Measurements from ENCODE around the gene GAGE12J. TPM values are rescaled to one million over a fixed set of nuclear protein-coding genes. Genes with fewer than 3 reads are reported as not detected.
"Not testable (repeated sequence)": the region's sequence is repeated elsewhere in the genome, so short reads cannot be mapped to it uniquely, and the experiment has no call there.

GAGE12J gene, protein sequence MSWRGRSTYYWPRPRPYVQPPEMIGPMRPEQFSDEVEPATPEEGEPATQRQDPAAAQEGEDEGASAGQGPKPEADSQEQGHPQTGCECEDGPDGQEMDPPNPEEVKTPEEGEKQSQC
- total RNA-seq: not detected in 2 replicates

DNA sequence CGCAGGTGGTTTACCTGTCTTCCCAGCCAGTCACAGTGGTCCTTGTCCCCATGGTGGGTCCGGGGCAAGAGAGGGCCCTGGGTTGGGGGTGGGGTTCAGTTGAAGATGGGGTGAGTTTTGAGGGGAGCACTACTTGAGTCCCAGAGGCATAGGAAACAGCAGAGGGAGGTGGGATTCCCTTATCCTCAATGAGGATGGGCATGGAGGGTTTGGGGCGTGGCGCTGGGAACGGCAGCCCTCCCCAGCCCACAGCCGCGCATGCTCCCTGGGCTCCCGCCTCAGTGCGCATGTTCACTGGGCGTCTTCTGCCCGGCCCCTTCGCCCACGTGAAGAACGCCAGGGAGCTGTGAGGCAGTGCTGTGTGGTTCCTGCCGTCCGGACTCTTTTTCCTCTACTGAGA is at the start of gene GAGE12J:
GAGE12J (plus strand) TSS at position 301 of the 400 bp plus-strand sequence. CDS start 1,157 bp downstream, outside the sequence.
- H3K9me3 Mint-ChIP-seq; H3K27ac Mint-ChIP-seq; DNase-seq (ENCODE audit: low spot score); H3K27me3 Mint-ChIP-seq (ENCODE audit: low read depth); H3K4me1 Mint-ChIP-seq (ENCODE audit: low read depth); H3K4me3 Mint-ChIP-seq (ENCODE audit: low read depth); intact Hi-C loops (cut with micrococcal nuclease); H3K36me3 Mint-ChIP-seq (ENCODE audit: low read depth): not testable (repeated sequence)

DNA sequence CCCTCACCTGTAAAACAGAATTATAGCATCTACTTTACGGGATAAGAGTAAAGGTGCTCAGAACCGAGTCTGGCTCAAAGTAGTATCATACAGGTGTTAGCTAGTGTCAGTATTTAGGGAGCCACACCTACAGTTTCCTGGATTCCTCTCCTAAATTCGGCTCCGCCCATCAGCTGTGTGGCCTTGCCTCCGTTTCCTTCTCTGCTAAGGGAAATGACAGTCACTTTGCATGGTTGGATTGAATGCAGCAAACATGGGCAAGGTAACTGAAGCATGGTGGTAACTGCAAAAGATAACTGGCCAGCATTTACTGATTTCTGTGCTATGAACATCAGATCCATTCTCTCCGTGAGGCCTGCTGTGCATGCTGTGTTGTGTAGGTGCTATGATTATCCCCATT is 49.4 kb upstream of the GAGE12J start:
- Mint-ChIP-seq H3K27me3 (ENCODE audit: low read depth) (no peaks in the 10 kb centered on the region), H3K4me3 (ENCODE audit: low read depth) (peak overlapping the region; percentile 82), H3K9me3 (no peaks in the 10 kb centered on the region), H3K27ac (peak overlapping the region; percentile 91), H3K4me1 (ENCODE audit: low read depth) (peaks cover 62% of the 10 kb centered on the region), H3K36me3 (ENCODE audit: low read depth) (peaks cover 47% of the 10 kb centered on the region)
- intact Hi-C loops (cut with micrococcal nuclease): loop anchor here (5.0 kb wide), 1 partner anchor 335 kb away; no protein-coding TSS in a partner anchor
- no peak for DNase-seq (ENCODE audit: low spot score)

DNA sequence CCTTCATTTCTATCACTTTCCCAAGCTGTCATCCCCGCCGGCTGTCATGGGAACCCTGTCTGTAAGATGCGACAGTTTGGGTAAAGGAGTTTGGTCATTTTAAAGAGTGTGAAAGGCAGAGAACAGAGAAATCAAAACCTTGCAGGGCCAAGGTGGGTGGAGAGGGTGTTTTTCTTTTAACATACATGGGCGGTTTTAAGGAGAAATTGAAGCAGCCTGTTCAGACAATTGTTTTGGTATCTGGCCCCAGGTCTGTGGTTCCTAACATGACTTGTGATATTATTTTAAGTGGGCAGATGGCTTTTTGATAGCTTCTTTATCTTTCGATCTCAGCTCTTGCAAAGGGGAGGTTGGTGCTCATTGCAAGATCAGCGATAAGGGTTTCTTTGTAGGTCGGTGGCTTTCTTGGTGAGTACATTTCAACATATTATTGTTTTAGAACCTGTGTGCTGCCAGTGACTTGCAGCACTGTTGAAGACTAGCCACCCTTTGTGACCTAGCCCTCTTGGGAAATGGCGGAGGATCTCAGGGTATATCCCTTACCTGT is 48.6 kb upstream of the GAGE12J start:
- peaks cover 53% of the 10 kb centered on the region for H3K36me3 Mint-ChIP-seq (ENCODE audit: low read depth)
- H3K4me1 Mint-ChIP-seq (ENCODE audit: low read depth): peaks cover 63% of the 10 kb centered on the region
- no peaks in the 10 kb centered on the region for H3K27me3 Mint-ChIP-seq (ENCODE audit: low read depth)
- intact Hi-C loops (cut with micrococcal nuclease): loop anchor here (1.0 to 5.0 kb wide), 2 partner anchors 11 to 336 kb away; no protein-coding TSS in a partner anchor
- DNase-seq (ENCODE audit: low spot score): peak; percentile 49
- no peaks in the 10 kb centered on the region for H3K9me3 Mint-ChIP-seq
- H3K4me3 Mint-ChIP-seq (ENCODE audit: low read depth): peak overlapping the region; percentile 82
- H3K27ac Mint-ChIP-seq: peak overlapping the region; percentile 91

DNA sequence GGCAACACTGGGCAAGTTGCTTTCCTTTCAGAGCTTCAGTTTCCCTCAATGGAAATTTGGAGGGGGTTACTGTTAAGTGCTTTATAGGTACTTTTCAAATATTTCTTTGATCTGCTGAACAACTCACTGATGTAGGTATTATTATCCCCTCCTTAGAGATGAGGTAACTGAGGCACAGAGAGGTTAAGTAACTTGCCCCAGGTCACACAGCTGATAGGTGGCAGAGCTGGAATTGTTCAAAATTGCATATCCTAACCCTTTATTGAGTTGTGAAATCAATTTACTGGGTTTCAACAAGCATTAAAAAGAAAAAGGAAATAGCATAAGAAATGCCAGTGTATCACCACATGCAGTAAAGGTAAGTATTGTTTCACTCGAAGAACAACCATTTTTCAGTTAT is 45.6 kb upstream of the GAGE12J start:
- intact Hi-C loops (cut with micrococcal nuclease): no loop called here
- no peak for DNase-seq (ENCODE audit: low spot score)
- Mint-ChIP-seq H3K4me3 (ENCODE audit: low read depth) (no peak overlapping the region), H3K27me3 (ENCODE audit: low read depth) (no peaks in the 10 kb centered on the region), H3K27ac (peak overlapping the region; percentile 96), H3K36me3 (ENCODE audit: low read depth) (peaks cover 60% of the 10 kb centered on the region), H3K9me3 (no peaks in the 10 kb centered on the region), H3K4me1 (ENCODE audit: low read depth) (peaks cover 67% of the 10 kb centered on the region)

DNA sequence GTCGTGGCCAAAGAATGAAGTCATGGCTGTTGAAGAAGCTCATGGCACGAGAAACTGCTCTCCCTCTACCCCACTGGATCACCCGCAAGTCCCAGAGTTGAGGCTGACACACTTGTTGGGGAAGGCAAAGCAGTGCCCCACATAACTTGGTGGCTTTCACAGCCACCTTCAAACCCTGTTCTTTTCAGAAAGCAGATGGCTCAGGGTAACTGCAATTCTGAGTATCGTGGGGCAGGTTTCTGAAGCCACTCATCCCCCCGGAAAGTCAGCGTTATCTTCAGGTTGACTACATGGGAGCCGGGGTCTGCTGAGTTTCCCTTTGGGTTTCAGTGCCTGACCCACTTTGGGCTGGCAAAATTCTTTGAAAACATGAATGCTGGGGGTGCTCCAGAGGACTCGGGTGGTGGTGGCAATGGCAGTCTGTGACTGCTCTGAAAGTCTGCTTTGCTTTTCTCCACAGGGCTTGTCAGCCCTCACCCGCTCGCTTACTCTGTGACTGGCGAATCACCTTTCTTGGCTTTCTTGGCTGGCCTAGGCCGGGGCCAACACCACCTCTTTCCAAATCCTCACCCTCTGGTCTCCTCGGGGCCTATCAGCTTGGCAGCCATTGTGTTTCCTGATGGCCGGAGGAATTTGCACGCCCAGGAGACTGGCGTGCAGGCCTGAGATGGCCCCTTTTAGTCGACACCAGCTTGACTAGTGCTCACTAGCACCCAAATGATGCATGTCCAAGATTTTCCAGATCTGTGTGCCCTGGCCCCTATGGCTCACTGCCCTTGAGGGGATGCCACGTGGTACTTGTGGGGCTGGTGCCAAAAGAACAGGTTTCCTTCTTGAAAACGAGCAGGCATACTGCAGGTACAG is 44.9 kb upstream of the GAGE12J start:
- H3K27me3 Mint-ChIP-seq (ENCODE audit: low read depth): no peaks in the 10 kb centered on the region
- intact Hi-C loops (cut with micrococcal nuclease): no loop called here
- H3K4me3 Mint-ChIP-seq (ENCODE audit: low read depth): peak overlapping the region; percentile 67
- H3K36me3 Mint-ChIP-seq (ENCODE audit: low read depth): peaks cover 56% of the 10 kb centered on the region
- H3K9me3 Mint-ChIP-seq: no peaks in the 10 kb centered on the region
- no peak for DNase-seq (ENCODE audit: low spot score)
- peaks cover 63% of the 10 kb centered on the region for H3K4me1 Mint-ChIP-seq (ENCODE audit: low read depth)
- H3K27ac Mint-ChIP-seq: peak overlapping the region; percentile 96

DNA sequence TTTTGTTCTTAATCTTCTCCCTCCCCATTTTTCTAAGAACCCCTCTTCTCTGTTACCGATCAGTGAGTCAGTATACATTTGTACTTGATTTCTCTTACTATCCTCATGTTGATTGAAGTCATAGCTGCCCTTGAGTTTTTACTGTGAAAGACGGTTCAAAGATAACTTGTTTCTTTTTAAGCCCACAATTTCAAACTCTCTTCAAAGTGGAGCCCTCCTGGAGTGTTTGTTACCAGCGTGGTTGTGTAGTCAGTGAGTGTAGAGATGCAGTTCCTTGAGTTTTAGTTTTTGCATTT is 44.4 kb upstream of the GAGE12J start:
- Mint-ChIP-seq H3K9me3 (no peaks in the 10 kb centered on the region), H3K4me1 (ENCODE audit: low read depth) (peaks cover 68% of the 10 kb centered on the region), H3K4me3 (ENCODE audit: low read depth) (peak overlapping the region; percentile 67), H3K27ac (peak overlapping the region; percentile 96), H3K36me3 (ENCODE audit: low read depth) (peaks cover 60% of the 10 kb centered on the region), H3K27me3 (ENCODE audit: low read depth) (no peaks in the 10 kb centered on the region)
- DNase-seq (ENCODE audit: low spot score): no peak
- intact Hi-C loops (cut with micrococcal nuclease): no loop called here

DNA sequence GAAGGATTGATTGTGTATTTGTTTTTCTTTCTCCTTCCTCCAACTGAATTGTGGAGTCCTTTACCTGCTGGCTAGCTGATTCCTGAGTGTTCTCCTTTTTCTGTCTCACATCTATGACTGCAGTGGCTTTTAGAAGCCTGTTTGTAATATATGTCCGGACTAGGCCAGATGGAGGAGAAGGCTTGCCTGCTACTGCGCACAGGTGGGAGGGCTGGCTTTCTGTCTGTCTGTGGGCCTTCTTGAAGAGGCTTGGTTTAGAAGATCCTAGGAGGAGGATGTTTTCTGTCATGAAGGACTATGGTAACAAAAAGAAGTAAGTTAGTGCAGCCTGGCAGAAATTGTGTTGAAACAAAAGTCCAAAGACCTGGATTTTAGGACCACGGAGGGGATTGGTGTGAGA is 43.8 kb upstream of the GAGE12J start:
- H3K4me3 Mint-ChIP-seq (ENCODE audit: low read depth): peak overlapping the region; percentile 67
- no peaks in the 10 kb centered on the region for H3K9me3 Mint-ChIP-seq
- intact Hi-C loops (cut with micrococcal nuclease): no loop called here
- DNase-seq (ENCODE audit: low spot score): no peak
- peaks cover 64% of the 10 kb centered on the region for H3K4me1 Mint-ChIP-seq (ENCODE audit: low read depth)
- no peaks in the 10 kb centered on the region for H3K27me3 Mint-ChIP-seq (ENCODE audit: low read depth)
- peak overlapping the region; percentile 96 for H3K27ac Mint-ChIP-seq
- H3K36me3 Mint-ChIP-seq (ENCODE audit: low read depth): peaks cover 62% of the 10 kb centered on the region

DNA sequence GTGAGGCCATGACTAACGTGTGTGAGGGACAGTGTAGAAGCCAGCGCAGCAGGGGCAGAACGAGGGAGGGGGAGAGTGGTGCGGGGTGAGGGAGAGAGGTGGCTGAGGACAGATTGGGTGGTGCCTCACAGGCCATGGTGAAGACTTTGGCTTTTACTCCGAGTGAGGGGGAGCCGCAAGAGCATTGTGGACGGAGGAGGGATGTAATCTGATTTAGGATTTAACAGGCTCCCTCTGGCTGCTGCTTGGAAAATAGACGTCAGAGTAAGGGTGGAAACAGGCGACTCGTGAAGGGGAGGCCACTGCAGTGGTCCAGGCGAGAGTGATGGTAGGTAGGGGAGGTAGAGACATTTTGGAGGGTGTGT is 39.2 kb upstream of the GAGE12J start:
- intact Hi-C loops (cut with micrococcal nuclease): no loop called here
- DNase-seq (ENCODE audit: low spot score): no peak
- Mint-ChIP-seq H3K9me3 (no peaks in the 10 kb centered on the region), H3K27me3 (ENCODE audit: low read depth) (no peaks in the 10 kb centered on the region), H3K36me3 (ENCODE audit: low read depth) (peaks cover 38% of the 10 kb centered on the region), H3K27ac (no peak overlapping the region), H3K4me3 (ENCODE audit: low read depth) (no peak overlapping the region), H3K4me1 (ENCODE audit: low read depth) (peaks cover 34% of the 10 kb centered on the region)

DNA sequence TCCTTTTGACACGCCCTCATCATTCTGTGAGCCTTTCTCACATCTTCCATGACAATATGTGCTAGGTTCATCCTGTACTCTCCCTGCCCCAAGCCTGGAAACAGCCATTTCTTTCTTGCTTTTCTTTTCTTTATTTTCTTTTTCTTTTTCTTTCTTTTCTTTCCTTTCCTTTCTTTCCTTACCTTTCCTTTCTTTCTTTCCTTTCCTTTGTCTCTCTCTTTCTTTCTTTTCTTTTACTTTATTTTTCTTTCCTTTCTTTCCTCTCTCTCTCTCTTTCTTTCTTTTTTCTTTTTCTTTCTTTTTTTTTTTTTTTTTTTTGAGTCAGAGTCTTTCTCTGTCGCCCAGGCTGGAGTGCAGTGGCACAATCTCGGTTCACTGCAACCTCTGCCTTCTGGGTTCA is 37.6 kb upstream of the GAGE12J start:
- Mint-ChIP-seq H3K27me3 (ENCODE audit: low read depth) (no peaks in the 10 kb centered on the region), H3K4me1 (ENCODE audit: low read depth) (peaks cover 30% of the 10 kb centered on the region)
- intact Hi-C loops (cut with micrococcal nuclease): no loop called here

DNA sequence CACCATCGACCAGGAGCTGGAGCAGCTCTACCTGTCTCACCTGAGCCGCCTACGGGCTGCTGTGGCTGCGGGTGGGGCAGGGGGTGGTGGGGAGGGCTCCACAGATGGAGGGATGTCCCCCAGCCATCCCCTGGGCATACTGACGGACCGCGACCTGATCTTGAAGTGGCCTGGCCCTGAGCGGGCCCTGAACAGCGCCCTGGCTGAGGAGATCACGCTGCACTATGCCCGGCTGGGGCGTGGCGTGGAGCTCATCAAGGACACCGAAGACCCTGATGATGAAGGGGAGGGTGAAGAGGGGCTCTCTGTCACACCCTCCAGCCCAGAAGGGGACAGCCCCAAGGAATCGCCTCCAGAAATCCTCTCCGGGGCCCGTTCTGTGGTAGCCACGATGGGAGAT is 35.7 kb upstream of the GAGE12J start:
- H3K27ac Mint-ChIP-seq: no peak overlapping the region
- H3K9me3 Mint-ChIP-seq: no peaks in the 10 kb centered on the region
- no peak overlapping the region for H3K4me3 Mint-ChIP-seq (ENCODE audit: low read depth)
- H3K36me3 Mint-ChIP-seq (ENCODE audit: low read depth): peaks cover 24% of the 10 kb centered on the region
- no peak for DNase-seq (ENCODE audit: low spot score)
- peaks cover 30% of the 10 kb centered on the region for H3K4me1 Mint-ChIP-seq (ENCODE audit: low read depth)
- intact Hi-C loops (cut with micrococcal nuclease): no loop called here
- no peaks in the 10 kb centered on the region for H3K27me3 Mint-ChIP-seq (ENCODE audit: low read depth)

More for the DNA sequence above, 37.6 kb upstream of the GAGE12J start:
- H3K36me3 Mint-ChIP-seq (ENCODE audit: low read depth): peaks cover 33% of the 10 kb centered on the region
- no peak for DNase-seq (ENCODE audit: low spot score)
- no peak overlapping the region for H3K27ac Mint-ChIP-seq
- H3K9me3 Mint-ChIP-seq: no peaks in the 10 kb centered on the region
- no peak overlapping the region for H3K4me3 Mint-ChIP-seq (ENCODE audit: low read depth)

DNA sequence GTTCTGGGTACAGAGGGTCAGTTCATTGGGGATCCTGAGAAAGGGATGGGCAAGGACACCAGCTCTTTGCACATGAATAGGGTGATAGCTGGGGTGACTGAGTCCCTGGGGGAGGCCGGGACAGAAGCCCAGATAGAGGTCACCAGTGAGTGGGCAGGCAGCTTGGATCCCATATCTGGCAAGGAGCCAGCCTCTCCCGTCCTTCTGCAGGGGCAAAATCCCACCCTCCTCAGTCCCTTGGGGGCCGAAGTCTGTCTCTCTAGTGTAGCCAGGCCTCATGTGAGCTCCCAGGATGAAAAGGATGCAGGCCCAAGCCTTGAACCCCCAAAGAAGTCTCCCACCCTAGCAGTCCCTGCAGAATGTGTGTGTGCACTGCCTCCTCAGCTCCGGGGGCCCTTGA is 35.3 kb upstream of the GAGE12J start:
- intact Hi-C loops (cut with micrococcal nuclease): no loop called here
- H3K27me3 Mint-ChIP-seq (ENCODE audit: low read depth): no peaks in the 10 kb centered on the region
- peaks cover 23% of the 10 kb centered on the region for H3K36me3 Mint-ChIP-seq (ENCODE audit: low read depth)
- H3K4me3 Mint-ChIP-seq (ENCODE audit: low read depth): no peak overlapping the region
- H3K4me1 Mint-ChIP-seq (ENCODE audit: low read depth): peaks cover 30% of the 10 kb centered on the region
- no peaks in the 10 kb centered on the region for H3K9me3 Mint-ChIP-seq
- DNase-seq (ENCODE audit: low spot score): no peak
- no peak overlapping the region for H3K27ac Mint-ChIP-seq

DNA sequence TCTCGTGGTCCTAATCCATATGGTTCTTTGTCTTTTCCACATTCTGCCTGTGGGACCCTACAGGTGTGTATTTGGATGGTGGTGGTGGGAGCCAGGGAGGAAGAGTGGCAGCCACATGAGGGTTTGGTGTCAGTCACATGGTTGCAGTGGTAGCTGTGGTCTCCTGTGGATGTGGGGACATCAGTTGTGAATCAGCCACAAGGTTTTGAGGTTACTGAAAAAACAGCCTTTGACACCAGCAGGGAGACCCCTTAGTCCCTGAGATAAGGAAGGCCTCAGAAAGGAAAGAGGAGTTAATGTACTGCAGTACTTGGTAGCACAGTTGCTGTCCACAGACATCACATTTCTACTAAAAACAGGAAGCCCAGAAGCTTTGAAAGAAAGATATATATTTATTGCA is 34.2 kb upstream of the GAGE12J start:
- Mint-ChIP-seq H3K4me1 (ENCODE audit: low read depth) (peaks cover 29% of the 10 kb centered on the region), H3K36me3 (ENCODE audit: low read depth) (peaks cover 15% of the 10 kb centered on the region), H3K9me3 (no peaks in the 10 kb centered on the region), H3K4me3 (ENCODE audit: low read depth) (no peak overlapping the region), H3K27ac (no peak overlapping the region), H3K27me3 (ENCODE audit: low read depth) (no peaks in the 10 kb centered on the region)
- intact Hi-C loops (cut with micrococcal nuclease): no loop called here
- no peak for DNase-seq (ENCODE audit: low spot score)

DNA sequence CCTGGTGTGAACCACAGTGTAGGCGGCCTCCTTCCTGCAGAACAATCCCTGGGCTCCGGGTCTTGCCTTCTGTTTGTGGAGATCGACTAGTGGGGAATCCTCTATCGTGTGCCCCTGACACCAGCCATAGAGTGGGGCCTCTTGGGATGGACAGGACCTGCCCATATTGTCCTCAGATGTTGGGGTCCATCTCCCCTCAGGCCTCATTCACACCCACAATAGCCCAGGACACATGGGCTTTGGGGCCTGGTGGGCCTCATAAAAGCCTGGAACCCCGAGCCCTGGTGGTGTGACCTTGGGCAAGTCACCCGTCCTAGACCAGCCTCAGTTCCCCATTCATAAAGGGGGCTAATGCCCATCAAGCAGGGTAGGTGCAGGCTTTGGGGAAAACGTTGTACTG is 31.6 kb upstream of the GAGE12J start:
- peaks cover 9% of the 10 kb centered on the region for H3K36me3 Mint-ChIP-seq (ENCODE audit: low read depth)
- peaks cover 26% of the 10 kb centered on the region for H3K4me1 Mint-ChIP-seq (ENCODE audit: low read depth)
- intact Hi-C loops (cut with micrococcal nuclease): no loop called here
- H3K27me3 Mint-ChIP-seq (ENCODE audit: low read depth): no peaks in the 10 kb centered on the region
- H3K9me3 Mint-ChIP-seq: no peaks in the 10 kb centered on the region
- DNase-seq (ENCODE audit: low spot score): no peak
- H3K27ac Mint-ChIP-seq: no peak overlapping the region
- no peak overlapping the region for H3K4me3 Mint-ChIP-seq (ENCODE audit: low read depth)

Measured in activated T-helper 2 cell treated with anti-CD3 and anti-CD28 coated beads, Interferon-gamma antibody, Interleukin-2, Interleukin-4, amounts not matched to agents 10 μg/mL and 5 μg/mL and 100 μg/mL, durations not matched to agents 14 hours and 24 hours and 36 hours (primary cell).